IMR-90 (cell line): ENCODE results near the gene PRKCE. TPM values are rescaled to one million over a fixed set of nuclear protein-coding genes. Genes with fewer than 3 reads are reported as not detected.

Source experiments
- ATAC-seq: fragments of 200-7000 bp; cut with Tn5 transposase; 2 replicates; pipeline ENCODE4 v1.9.1; 2020; ENCODE audit warnings: low read depth, mild to moderate bottlenecking, moderate library complexity
- BruUV-seq: library from RNA; stranded (reverse); fragments of 400-500 nt; replicated peaks from 2 replicates; lab custom pipeline; 2021; lab: Mats Ljungman, UMichigan
- CTCF ChIA-PET: fragments of 300-600 bp; formaldehyde crosslinking; extraction: SDS; loops from one replicate; lab custom pipeline; 2021; ENCODE audit warnings: antibody characterized with exemption; lab: Yijun Ruan, JAX
- POLR2A ChIA-PET: fragments of 300-600 bp; sonication (Branson Sonifier 250); formaldehyde crosslinking; loops from one replicate; lab custom pipeline; 2022; ENCODE audit warnings: antibody characterized with exemption; ENCODE audit not compliant: unreplicated experiment; lab: Charles Lee
- DNase-seq: peaks from one replicate; pipeline ENCODE4 v3.0.0; 2013
- H2AFZ ChIP-seq: replicated peaks from 2 replicates; pipeline ENCODE3; 2013; ENCODE audit warnings: low read length, mild to moderate bottlenecking; ENCODE audit not compliant: poor library complexity
- H2AK5ac ChIP-seq: 2 replicates; pipeline ENCODE4 v1.6.1; 2013; ENCODE audit warnings: low read depth, low read length, inconsistent platforms
- H2AK9ac ChIP-seq: replicated peaks from 2 replicates; pipeline ENCODE3; 2013; ENCODE audit warnings: mild to moderate bottlenecking, low read depth, low read length, moderate library complexity; ENCODE audit not compliant: poor library complexity
- H2BK120ac ChIP-seq: 2 replicates; pipeline ENCODE4 v1.6.1; 2013; ENCODE audit warnings: low read depth, low read length, inconsistent platforms
- H2BK15ac ChIP-seq: 3 replicates; pipeline ENCODE4 v1.6.1; 2013; ENCODE audit warnings: low read depth, low read length, inconsistent platforms
- H2BK20ac ChIP-seq: 2 replicates; pipeline ENCODE4 v1.6.1; 2013; ENCODE audit warnings: low read depth, mild to moderate bottlenecking, inconsistent platforms, low read length, moderate library complexity
- H2BK5ac ChIP-seq: 2 replicates; pipeline ENCODE4 v1.6.1; 2013; ENCODE audit warnings: mild to moderate bottlenecking, low read depth, low read length, inconsistent platforms; ENCODE audit not compliant: poor library complexity, severe bottlenecking
- H3K14ac ChIP-seq: replicated peaks from 2 replicates; pipeline ENCODE4 v1.6.1; 2013; ENCODE audit warnings: low read depth, low read length, inconsistent platforms
- H3K18ac ChIP-seq: 2 replicates; pipeline ENCODE4 v1.6.1; 2013; ENCODE audit warnings: low read depth, low read length, control low read depth
- H3K23ac ChIP-seq: 2 replicates; pipeline ENCODE4 v1.6.1; 2013; ENCODE audit warnings: low read depth, low read length, inconsistent platforms
- H3K27ac ChIP-seq: 2 replicates; pipeline ENCODE4 v1.5.1; 2013; ENCODE audit warnings: mild to moderate bottlenecking, control low read depth, low read length; ENCODE audit not compliant: insufficient read depth
- H3K27me3 ChIP-seq: 2 replicates; pipeline ENCODE4 v1.6.1; 2013; ENCODE audit warnings: low read length; ENCODE audit not compliant: control insufficient read depth, insufficient read depth
- H3K36me3 ChIP-seq: 2 replicates; pipeline ENCODE4 v1.6.1; 2013; ENCODE audit warnings: low read length, mixed read lengths; ENCODE audit not compliant: control insufficient read depth, insufficient read depth
- H3K4ac ChIP-seq: 2 replicates; pipeline ENCODE4 v1.6.1; 2013; ENCODE audit warnings: low read depth, low read length, inconsistent platforms
- H3K4me1 ChIP-seq: 2 replicates; pipeline ENCODE4 v1.6.1; 2013; ENCODE audit warnings: low read length, mixed read lengths; ENCODE audit not compliant: control insufficient read depth, insufficient read depth
- H3K4me2 ChIP-seq: 2 replicates; pipeline ENCODE4 v1.6.1; 2013; ENCODE audit warnings: low read depth, mild to moderate bottlenecking, control low read depth, low read length, moderate library complexity
- H3K4me3 ChIP-seq: 2 replicates; pipeline ENCODE4 v1.5.1; 2013; ENCODE audit warnings: low read depth, mild to moderate bottlenecking, control low read depth, low read length, moderate library complexity; ENCODE audit not compliant: insufficient read depth
- H3K56ac ChIP-seq: 2 replicates; pipeline ENCODE4 v1.6.1; 2013; ENCODE audit warnings: low read length, inconsistent platforms; ENCODE audit not compliant: insufficient read depth; ENCODE audit errors: extremely low read depth
- H3K79me1 ChIP-seq, 2 experiments: 2 replicates each; pipeline ENCODE4 v1.6.1; 2013; ENCODE audit warnings: low read length in 2 of 2, inconsistent platforms in 1 of 2, low read depth in 1 of 2
- H3K9ac ChIP-seq: 2 replicates; pipeline ENCODE4 v1.6.1; 2013; ENCODE audit warnings: low read depth, low read length, control low read depth
- H3K9me1 ChIP-seq: 2 replicates; pipeline ENCODE4 v1.6.1; 2013; ENCODE audit warnings: low read length, inconsistent platforms; ENCODE audit not compliant: insufficient read depth
- H3K9me3 ChIP-seq: 2 replicates; pipeline ENCODE4 v1.6.1; 2013; ENCODE audit warnings: low read length; ENCODE audit not compliant: control insufficient read depth, insufficient read depth
- H4K20me1 ChIP-seq: 2 replicates; pipeline ENCODE4 v1.6.1; 2013; ENCODE audit warnings: low read length, inconsistent platforms; ENCODE audit not compliant: insufficient read depth
- H4K5ac ChIP-seq: 2 replicates; pipeline ENCODE4 v1.6.1; 2013; ENCODE audit warnings: mild to moderate bottlenecking, low read depth, low read length, control low read depth
- H4K8ac ChIP-seq, 2 experiments: 2 replicates each; pipeline ENCODE4 v1.6.1; 2013; ENCODE audit warnings: low read depth in 2 of 2, low read length in 2 of 2, control low read depth in 1 of 2, inconsistent platforms in 1 of 2
- H4K91ac ChIP-seq: 2 replicates; pipeline ENCODE4 v1.6.1; 2013; ENCODE audit warnings: low read depth, low read length, inconsistent platforms; ENCODE audit not compliant: insufficient read depth
- NFE2L2 ChIP-seq: fragments of 150-350 bp; IDR thresholded peaks from 2 replicates; pipeline ENCODE4 v1.6.1; 2016; ENCODE audit warnings: low read depth, mild to moderate bottlenecking, low read length
- POLR2A ChIP-seq: IDR thresholded peaks from 2 replicates; pipeline ENCODE4 v1.6.1; 2012; ENCODE audit warnings: mild to moderate bottlenecking, low read depth, low read length
- SMC3 ChIP-seq: fragments of 150-350 bp; IDR thresholded peaks from 2 replicates; pipeline ENCODE4 v1.6.1; 2016; ENCODE audit warnings: low read depth, mild to moderate bottlenecking, antibody characterized with exemption, low read length, moderate library complexity
- WGBS, 2 experiments: methylation state at CpG; one replicate each; pipeline versions ENCODE4 v1.1.5 to v1.1.7; 2013; ENCODE audit warnings: missing lambda C conversion rate in 2 of 2; ENCODE audit not compliant: insufficient read length in 1 of 2; ENCODE audit errors: extremely low coverage in 2 of 2; 5-methylcytosine and 5-hydroxymethylcytosine counted together
- dilution Hi-C: fragments of 300-500 bp; cut with HindIII; formaldehyde crosslinking; loops from one replicate; pipeline ENCODE4 v1.14.3; 2018; ENCODE audit warnings: low sequenced_read_pairs; ENCODE audit not compliant: unreplicated experiment
- in situ Hi-C: fragments of 300-500 bp; cut with MboI; formaldehyde crosslinking; loops from 3 replicates; pipeline ENCODE4 v1.14.3; 2019; ENCODE audit warnings: low sequenced_read_pairs, inconsistent platforms, mixed read lengths
- intact Hi-C: fragments of 100-400 bp; cut with micrococcal nuclease; formaldehyde crosslinking; loops from 2 replicates; pipeline ENCODE4 v1.10.0; 2022
- polyA plus RNA-seq, 3 experiments: library from polyadenylated mRNA; depleted of rRNA; stranded (reverse); fragments of >200 nt; gene quantifications; 2 replicates each; pipeline ENCODE4 v1.2.3, GENCODE V29; 2012; ENCODE audit warnings: low replicate concordance in 1 of 3
- total RNA-seq: library from RNA; depleted of rRNA; stranded (reverse); fragments of >200 nt; gene quantifications from 2 replicates; pipeline ENCODE4 v1.2.3, GENCODE V29; 2012
- TF ChIP-seq, protein P1 (sequence below): fragments of 150-350 bp; IDR thresholded peaks from 2 replicates; pipeline ENCODE4 v1.6.1; 2016; ENCODE audit warnings: low read depth, mild to moderate bottlenecking, low read length, moderate library complexity, borderline replicate concordance

The PRKCE gene
- total and polyA plus RNA-seq, 2 of the 4 experiments (the other 2 are of a cell fraction) = 8.1 to 32.4 TPM

DNA sequence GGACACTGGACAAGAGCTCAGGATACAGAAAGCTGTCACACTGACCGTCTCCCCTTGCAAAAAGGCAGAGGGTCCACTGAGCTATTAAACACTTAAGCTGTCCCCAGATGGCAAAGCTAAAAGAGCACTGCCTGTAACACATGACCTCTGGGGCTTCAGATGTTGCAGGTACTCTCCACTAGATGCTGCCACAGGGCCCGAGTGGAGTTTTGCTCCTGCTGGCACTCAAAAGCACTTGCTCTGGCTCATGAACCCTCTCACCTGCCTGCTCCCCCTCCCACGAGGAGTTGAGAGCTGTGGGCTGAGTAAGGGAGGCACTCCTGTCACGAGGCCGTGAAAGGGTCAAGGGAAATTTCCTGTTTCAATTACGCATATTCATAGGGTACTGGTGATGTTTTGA lies 227.9 kb downstream of the PRKCE start:
- Histone ChIP-seq H2BK120ac (no peak overlapping the region), H3K9ac (no peak overlapping the region), H3K9me3 (peaks cover 6% of the 10 kb centered on the region), H2BK15ac (no peak overlapping the region), H3K79me1 (no peaks in the 10 kb centered on the region), H3K4me3 (no peak overlapping the region), H2BK5ac (no peak overlapping the region), H2BK20ac (no peak overlapping the region), H3K27me3 (no peaks in the 10 kb centered on the region), H3K4me1 (no peaks in the 10 kb centered on the region), H3K4ac (no peak overlapping the region), H3K56ac (no peak overlapping the region), H4K5ac (no peak overlapping the region), H3K14ac (no peak overlapping the region), H2AK5ac (no peak overlapping the region), H3K9me1 (no peaks in the 10 kb centered on the region), H4K8ac (no peak overlapping the region), H4K91ac (no peak overlapping the region), H3K27ac (no peak overlapping the region), H2AK9ac (no peak overlapping the region), H3K18ac (no peak overlapping the region), H3K36me3 (peaks cover 3% of the 10 kb centered on the region), H2AFZ (no peak overlapping the region), H3K23ac (no peak overlapping the region), H4K20me1 (no peaks in the 10 kb centered on the region; the same call in 1 of the 2 replicates), H3K4me2 (no peak overlapping the region)
- ATAC-seq (no peak), DNase-seq (no peak)
- 60% methylated on average over 1 of the region's 6 CpGs; no CpG with 5 or more reads in 1 of the 2 experiments for WGBS, 2 experiments
- TF ChIP-seq, protein P1, sequence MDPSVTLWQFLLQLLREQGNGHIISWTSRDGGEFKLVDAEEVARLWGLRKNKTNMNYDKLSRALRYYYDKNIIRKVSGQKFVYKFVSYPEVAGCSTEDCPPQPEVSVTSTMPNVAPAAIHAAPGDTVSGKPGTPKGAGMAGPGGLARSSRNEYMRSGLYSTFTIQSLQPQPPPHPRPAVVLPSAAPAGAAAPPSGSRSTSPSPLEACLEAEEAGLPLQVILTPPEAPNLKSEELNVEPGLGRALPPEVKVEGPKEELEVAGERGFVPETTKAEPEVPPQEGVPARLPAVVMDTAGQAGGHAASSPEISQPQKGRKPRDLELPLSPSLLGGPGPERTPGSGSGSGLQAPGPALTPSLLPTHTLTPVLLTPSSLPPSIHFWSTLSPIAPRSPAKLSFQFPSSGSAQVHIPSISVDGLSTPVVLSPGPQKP = no peak
- TF ChIP-seq SMC3 (no peak), POLR2A (no peak), NFE2L2 (no peak)
- intact Hi-C loops (no loop called here), dilution Hi-C loops (no loop called here), in situ Hi-C loops (no loop called here)
- ChIA-PET CTCF (interaction anchor here (1.7 kb wide), 1 partner anchor 9 kb away, joined by 5 read pairs; no protein-coding TSS in a partner anchor), POLR2A (no interaction called here)
- no TSS peak for BruUV-seq
